ENCODE data around the gene CAPN15.

- TF ChIP-seq CTCF (IDR thresholded peaks at IDR 0.05), result no peak
- no peak for TF ChIP-seq MAX (IDR thresholded peaks at IDR 0.05)
- no peak for TF ChIP-seq RFX5 (IDR thresholded peaks at IDR 0.05)
- TF ChIP-seq KDM5A (IDR thresholded peaks at IDR 0.05), result no peak
- TF ChIP-seq POLR2A (IDR thresholded peaks at IDR 0.05; ENCODE audit: low read length), result no peak
- no peak for TF ChIP-seq REST (IDR thresholded peaks at IDR 0.05)
- TF ChIP-seq EP300 (IDR thresholded peaks at IDR 0.05), result no peak
- no peak for TF ChIP-seq ZFP36 (IDR thresholded peaks at IDR 0.05; ENCODE audit: borderline replicate concordance, partially characterized antibody)
- no peak for TF ChIP-seq CEBPB (IDR thresholded peaks at IDR 0.05)
- TF ChIP-seq ELK1 (IDR thresholded peaks at IDR 0.05; ENCODE audit: low read depth, low read length), result no peak
- TF ChIP-seq HES2 (IDR thresholded peaks at IDR 0.05), result no peak
Observed at GRCh38 chr16:524274-525040, 3.1 kb upstream of the CAPN15 start.
